HepG2 (cell line): Measurements from ENCODE around the gene IWS1. TPM values are rescaled to one million over a fixed set of nuclear protein-coding genes. Genes with fewer than 3 reads are reported as not detected.
A peak's percentile ranks its signal among the peaks of the same experiment; 100 is the strongest.

Experiments
- ATAC-seq: fragments of 200-7000 bp; cut with Tn5 transposase; 3 replicates; pipeline ENCODE4 v1.9.1; 2020; ENCODE audit warnings: mild to moderate bottlenecking, moderate library complexity
- BruUV-seq: library from RNA; stranded (reverse); fragments of 400-500 nt; replicated peaks from 2 replicates; lab custom pipeline; 2021; lab: Mats Ljungman, UMichigan
- CTCF ChIA-PET: fragments of 300-600 bp; formaldehyde crosslinking; extraction: SDS; loops from one replicate; lab custom pipeline; 2021; ENCODE audit warnings: low total read pairs, inconsistent platforms, low intra/inter-chr PET ratio; lab: Yijun Ruan, JAX
- POLR2A ChIA-PET: fragments of 350-600 bp; sonication (Branson Sonifier 250); formaldehyde crosslinking; loops from one replicate; lab custom pipeline; 2020; ENCODE audit warnings: antibody characterized with exemption, inconsistent platforms; lab: Yijun Ruan, JAX
- DNase-seq: peaks from one replicate; pipeline ENCODE4 v3.0.0-alpha.2; 2015; ENCODE audit warnings: low spot score
- FAIRE-seq: peaks from 3 replicates; lab custom pipeline; 2011; peaks lifted over from hg19 to GRCh38; lab: Jason Lieb, UNC
- H2AFZ ChIP-seq: one replicate; pipeline ENCODE4 v1.6.1; 2011; ENCODE audit warnings: low read length, inconsistent platforms
- H3K27ac ChIP-seq: fragments of 300-600 bp; 3 replicates; pipeline ENCODE4 v1.8.0; 2011; ENCODE audit warnings: mixed run types, mild to moderate bottlenecking, mixed read lengths, low read length, inconsistent platforms; ENCODE audit not compliant: insufficient read depth; ENCODE audit errors: extremely low read length
- H3K27me3 ChIP-seq, 2 experiments: fragments of 200-600 bp in 1 of 2; 2 replicates in 1 of 2; 3 replicates in 1 of 2; pipeline versions ENCODE4 v1.6.0 to v1.8.0; 2011; ENCODE audit warnings: low read length in 2 of 2, mild to moderate bottlenecking in 2 of 2, moderate library complexity in 2 of 2, inconsistent platforms in 1 of 2; ENCODE audit not compliant: insufficient read depth in 2 of 2, control insufficient read depth in 1 of 2
- H3K36me3 ChIP-seq, 2 experiments: fragments of 200-600 bp in 1 of 2; replicated peaks in 1 of 2; 2 replicates in 1 of 2; 3 replicates in 1 of 2; pipeline versions ENCODE4 v1.5.1 to v1.8.0; 2011; ENCODE audit warnings: low read length in 2 of 2, inconsistent platforms in 1 of 2; ENCODE audit not compliant: insufficient read depth in 2 of 2, control insufficient read depth in 1 of 2
- H3K4me1 ChIP-seq: 2 replicates; pipeline ENCODE4 v1.5.1; 2012; ENCODE audit warnings: low read length, inconsistent platforms; ENCODE audit not compliant: insufficient read depth
- H3K4me2 ChIP-seq: 2 replicates; pipeline ENCODE4 v1.6.0; 2011; ENCODE audit warnings: low read depth, low read length, inconsistent platforms
- H3K4me3 ChIP-seq, 3 experiments: fragments of 200-600 bp in 1 of 3; sonication (generic), shearing (Covaris generic) in 1 of 3; replicated peaks in 1 of 3; 2 replicates each; pipeline ENCODE4 v1.5.1; 2011 to 2016; ENCODE audit warnings: low read length in 3 of 3, inconsistent platforms in 2 of 3, low read depth in 2 of 3, mild to moderate bottlenecking in 2 of 3, control low read depth in 1 of 3, mixed read lengths in 1 of 3; ENCODE audit not compliant: insufficient read depth in 1 of 3
- H3K79me2 ChIP-seq: one replicate; pipeline ENCODE4 v1.6.1; 2011; ENCODE audit warnings: low read length, inconsistent platforms; ENCODE audit not compliant: insufficient read depth
- H3K9ac ChIP-seq: 2 replicates; pipeline ENCODE4 v1.6.0; 2011; ENCODE audit warnings: mild to moderate bottlenecking, low read depth, low read length, inconsistent platforms; ENCODE audit not compliant: insufficient read depth
- H3K9me3 ChIP-seq: 2 replicates; pipeline ENCODE4 v1.5.1; 2012; ENCODE audit warnings: mild to moderate bottlenecking, low read length
- H4K20me1 ChIP-seq: 2 replicates; pipeline ENCODE4 v1.6.0; 2011; ENCODE audit warnings: inconsistent platforms, mild to moderate bottlenecking, low read length, moderate library complexity; ENCODE audit not compliant: insufficient read depth
- ARID3A ChIP-seq: IDR thresholded peaks from 2 replicates; pipeline ENCODE4 v1.6.1; 2012; ENCODE audit warnings: low read depth, low read length, improper control_type of control experiment
- CEBPB ChIP-seq: IDR thresholded peaks from 2 replicates; pipeline ENCODE4 v1.6.1; 2011; ENCODE audit warnings: low read depth, low read length, improper control_type of control experiment, borderline replicate concordance
- CEBPG ChIP-seq: IDR thresholded peaks from 2 replicates; pipeline ENCODE4 v1.6.1; 2016
- CREM ChIP-seq, 2 experiments: sonication (generic) in 1 of 2; formaldehyde crosslinking in 1 of 2; IDR thresholded peaks; 2 replicates each; pipeline versions ENCODE4 v1.4.0 to v1.6.1; 2016 to 2020; ENCODE audit warnings: antibody characterized with exemption in 1 of 2, mild to moderate bottlenecking in 1 of 2, missing genetic modification reagents in 1 of 2
- HNF1A ChIP-seq, 2 experiments: sonication (generic) in 1 of 2; formaldehyde crosslinking in 1 of 2; IDR thresholded peaks; 2 replicates each; pipeline versions ENCODE4 v1.4.0 to v1.6.1; 2016 to 2020; ENCODE audit warnings: borderline replicate concordance in 1 of 2, low read depth in 1 of 2, mild to moderate bottlenecking in 1 of 2, missing genetic modification reagents in 1 of 2
- NFIC ChIP-seq: IDR thresholded peaks from 2 replicates; pipeline ENCODE4 v1.6.1; 2012; ENCODE audit warnings: mild to moderate bottlenecking, low read length, inconsistent platforms
- NR0B2 ChIP-seq: sonication (generic); formaldehyde crosslinking; IDR thresholded peaks from 2 replicates; pipeline ENCODE4 v1.4.0; 2020; ENCODE audit warnings: mild to moderate bottlenecking, missing genetic modification reagents
- RBM22 ChIP-seq: fragments of 200-400 bp; formaldehyde crosslinking; optimal IDR thresholded peaks from 2 replicates; pipeline ENCODE3; 2017; ENCODE audit warnings: mild to moderate bottlenecking, low read length, moderate library complexity
- SMARCC2 ChIP-seq: fragments of 450-650 bp; IDR thresholded peaks from 2 replicates; pipeline ENCODE4 v1.6.1; 2017; ENCODE audit warnings: antibody characterized with exemption, mild to moderate bottlenecking
- TEAD2 ChIP-seq: sonication (generic); formaldehyde crosslinking; IDR thresholded peaks from 2 replicates; pipeline ENCODE4 v1.9.0; 2021; ENCODE audit warnings: missing genetic modification reagents
- ZNF10 ChIP-seq: sonication (generic); formaldehyde crosslinking; IDR thresholded peaks from 2 replicates; pipeline ENCODE4 v1.4.0; 2020; ENCODE audit warnings: mild to moderate bottlenecking, low read depth, missing genetic modification reagents, borderline replicate concordance
- ZNF598 ChIP-seq: sonication (generic); formaldehyde crosslinking; IDR thresholded peaks from 2 replicates; pipeline ENCODE4 v1.5.1; 2020; ENCODE audit warnings: mild to moderate bottlenecking, missing genetic modification reagents, borderline replicate concordance
- WGBS: methylation state at CpG from one replicate; pipeline ENCODE4 v1.1.6; 2017; ENCODE audit warnings: low lambda C conversion rate; 5-methylcytosine and 5-hydroxymethylcytosine counted together
- in situ Hi-C: cut with HindIII; loops from 2 replicates; pipeline ENCODE4 v1.10.0; 2017; ENCODE audit warnings: low pct_unique_long_range_greater_than_20kb; ENCODE audit not compliant: extremely low pct_ligation_motif_present
- intact Hi-C: fragments of 100-400 bp; cut with micrococcal nuclease; formaldehyde crosslinking; loops from one replicate; pipeline ENCODE4 v1.10.0; 2022; ENCODE audit not compliant: unreplicated experiment
- polyA plus RNA-seq, 8 experiments: library from polyadenylated mRNA; depleted of rRNA in 3 of 8; stranded (reverse) in 7 of 8; unstranded in 1 of 8; fragments of >200 nt; fragmentation: Illumina TruSeq in 4 of 8; extraction: Trizol in 4 of 8; gene quantifications; 2 replicates each; pipeline versions ENCODE4 v1.2.1 to v1.2.3, GENCODE V29; 2011 to 2016; ENCODE audit warnings: low read depth in 4 of 8, missing spikeins in 1 of 8, mixed read lengths in 1 of 8; ENCODE audit not compliant: insufficient read depth in 1 of 8
- total RNA-seq, 5 experiments: library from RNA; depleted of rRNA; stranded (reverse); fragments of >200 nt; fragmentation: Illumina TruSeq; extraction: Trizol; gene quantifications; 2 replicates each; pipeline ENCODE4 v1.2.3, GENCODE V29; 2016; ENCODE audit warnings: low read depth in 1 of 5

IWS1 gene
- total and polyA plus RNA-seq, 2 of the 13 experiments (the other 11 are each of a cell fraction or from before 2014, with no cell fraction given) = 28.9 to 62.3 TPM

GRCh38 chr2:127511090-127511695 lies 15.1 kb downstream of the IWS1 start (continued):
- TF ChIP-seq HNF1A (IDR thresholded peaks at IDR 0.05; ENCODE audit: low read depth) (no peak), HNF1A (CRISPR knock-in tag; IDR thresholded peaks at IDR 0.05; ENCODE audit: borderline replicate concordance) (no peak), ARID3A (peak; percentile 95), CREM (IDR thresholded peaks at IDR 0.05) (no peak), CREM (CRISPR knock-in tag; IDR thresholded peaks at IDR 0.05) (no peak)

- in situ Hi-C loops (no loop called here), intact Hi-C loops (loop anchor here (2.0 kb wide), 1 partner anchor 17 kb away; the partner anchor contains the start of gene IWS1)
- Histone ChIP-seq H4K20me1 (peaks cover 48% of the 10 kb centered on the region), H3K36me3 (peaks cover 13 to 35% of the 10 kb centered on the region in 2 experiments), H3K27me3 (no peaks in the 10 kb centered on the region), H3K4me2 (no peak overlapping the region), H2AFZ (no peak overlapping the region), H3K9ac (no peak overlapping the region), H3K9me3 (no peaks in the 10 kb centered on the region), H3K27ac (peak overlapping the region; percentile 60), H3K4me3 (no peak overlapping the region), H3K4me1 (peaks cover 60% of the 10 kb centered on the region), H3K79me2 (peaks cover 84% of the 10 kb centered on the region)
- BruUV-seq = no TSS peak
- TF ChIP-seq RBM22 (peak; percentile 22), NR0B2 (CRISPR knock-in tag) (no peak), CEBPG (CRISPR knock-in tag) (peak; percentile 59), CEBPB (peak; percentile 50; the same call in 1 of the 2 replicates), ZNF598 (CRISPR knock-in tag) (no peak), NFIC (no peak), ZNF10 (CRISPR knock-in tag) (no peak), TEAD2 (CRISPR knock-in tag) (no peak), SMARCC2 (no peak)
- no peak for ATAC-seq
- ChIA-PET POLR2A (interaction anchor here (0.8 to 7.1 kb wide), 2 partner anchors 16 to 18 kb away, joined by 3 to 41 read pairs; partner anchors contain the start of gene IWS1), CTCF (no interaction called here)
- DNase-seq = no peak
- FAIRE-seq = no peak
- 97% methylated on average over 2 of the region's 2 CpGs for WGBS
These were observed 16.2 kb downstream of the IWS1 start for GRCh38 chr2:127510073-127510472.
